ENCODE results near the gene PEX11B.
A peak's percentile ranks its signal among the peaks of the same experiment; 100 is the strongest.
"Not testable (repeated sequence)": the region's sequence is repeated elsewhere in the genome, so short reads cannot be mapped to it uniquely, and the experiment has no call there.

The PEX11B gene

GRCh38 chr1:145935708-145936107 is 17.2 kb upstream of the PEX11B start:
- ChIA-PET POLR2A (interaction anchor here (0.7 to 1.3 kb wide), 2 partner anchors 19 to 22 kb away, joined by 4 read pairs; partner anchors contain the start of gene LIX1L), CTCF (interaction anchor here (0.9 to 1.9 kb wide), 3 partner anchors 8 to 44 kb away, joined by 4 to 6 read pairs (median 4); partner anchors contain the start of genes ITGA10 and RBM8A)
- TF ChIP-seq, protein P1, sequence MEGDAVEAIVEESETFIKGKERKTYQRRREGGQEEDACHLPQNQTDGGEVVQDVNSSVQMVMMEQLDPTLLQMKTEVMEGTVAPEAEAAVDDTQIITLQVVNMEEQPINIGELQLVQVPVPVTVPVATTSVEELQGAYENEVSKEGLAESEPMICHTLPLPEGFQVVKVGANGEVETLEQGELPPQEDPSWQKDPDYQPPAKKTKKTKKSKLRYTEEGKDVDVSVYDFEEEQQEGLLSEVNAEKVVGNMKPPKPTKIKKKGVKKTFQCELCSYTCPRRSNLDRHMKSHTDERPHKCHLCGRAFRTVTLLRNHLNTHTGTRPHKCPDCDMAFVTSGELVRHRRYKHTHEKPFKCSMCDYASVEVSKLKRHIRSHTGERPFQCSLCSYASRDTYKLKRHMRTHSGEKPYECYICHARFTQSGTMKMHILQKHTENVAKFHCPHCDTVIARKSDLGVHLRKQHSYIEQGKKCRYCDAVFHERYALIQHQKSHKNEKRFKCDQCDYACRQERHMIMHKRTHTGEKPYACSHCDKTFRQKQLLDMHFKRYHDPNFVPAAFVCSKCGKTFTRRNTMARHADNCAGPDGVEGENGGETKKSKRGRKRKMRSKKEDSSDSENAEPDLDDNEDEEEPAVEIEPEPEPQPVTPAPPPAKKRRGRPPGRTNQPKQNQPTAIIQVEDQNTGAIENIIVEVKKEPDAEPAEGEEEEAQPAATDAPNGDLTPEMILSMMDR (IDR thresholded peaks at IDR 0.05; ENCODE audit: insufficient read depth, low read length, missing control alignments): no peak
- H3K4me3 ChIP-seq (ENCODE audit: low read depth, low read length): no peak overlapping the region
- DNase-seq (ENCODE audit: low read depth, low spot score): no peak

DNA sequence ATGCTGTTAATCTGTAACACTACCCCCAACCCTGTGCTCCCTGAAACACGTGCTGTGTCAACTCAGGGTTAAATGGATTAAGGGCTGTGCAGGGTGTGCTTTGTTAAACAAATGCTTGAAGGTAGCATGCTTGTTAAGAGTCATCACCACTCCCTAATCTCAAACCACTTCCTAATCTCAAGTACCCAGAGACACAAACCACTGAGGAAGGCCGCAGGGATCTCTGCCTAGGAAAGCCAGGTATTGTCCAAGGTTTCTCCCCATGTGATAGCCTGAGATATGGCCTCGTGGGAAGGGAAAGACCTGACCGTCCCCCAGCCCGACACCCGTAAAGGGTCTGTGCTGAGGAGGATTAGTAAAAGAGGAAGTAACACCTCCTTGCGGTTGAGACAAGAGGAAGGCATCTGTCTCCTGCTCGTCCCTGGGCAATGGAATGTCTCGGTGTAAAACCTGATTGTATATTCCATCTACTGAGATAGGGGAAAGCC is 14.0 kb upstream of the PEX11B start:
- DNase-seq (ENCODE audit: low read depth, low spot score); H3K4me3 ChIP-seq (ENCODE audit: low read depth, low read length); POLR2A ChIA-PET: not testable (repeated sequence)
- CTCF ChIA-PET: interaction anchor here (1.1 to 2.2 kb wide), 2 partner anchors 13 to 23 kb away, joined by 4 to 5 read pairs; partner anchors contain the start of genes ITGA10 and PEX11B

- TF ChIP-seq, protein P1 (IDR thresholded peaks at IDR 0.05; ENCODE audit: insufficient read depth, low read length, missing control alignments): no peak
- no peak for DNase-seq (ENCODE audit: low read depth, low spot score)
- CTCF ChIA-PET: interaction anchor here (0.6 to 3.8 kb wide), 16 partner anchors 9 to 88 kb away, joined by 3 to 33 read pairs (median 5); partner anchors contain the start of genes ANKRD34A, ITGA10, LIX1L and NUDT17
- POLR2A ChIA-PET: interaction anchor here (0.6 to 1.7 kb wide), 9 partner anchors 9 to 124 kb away, joined by 3 to 8 read pairs (median 4); partner anchors contain the start of genes LIX1L, PEX11B and PIAS3
- peak overlapping the region; percentile 87 for H3K4me3 ChIP-seq (ENCODE audit: low read depth, low read length)
Observed at GRCh38 chr1:145927916-145928643, 9.6 kb upstream of the PEX11B start.

DNA sequence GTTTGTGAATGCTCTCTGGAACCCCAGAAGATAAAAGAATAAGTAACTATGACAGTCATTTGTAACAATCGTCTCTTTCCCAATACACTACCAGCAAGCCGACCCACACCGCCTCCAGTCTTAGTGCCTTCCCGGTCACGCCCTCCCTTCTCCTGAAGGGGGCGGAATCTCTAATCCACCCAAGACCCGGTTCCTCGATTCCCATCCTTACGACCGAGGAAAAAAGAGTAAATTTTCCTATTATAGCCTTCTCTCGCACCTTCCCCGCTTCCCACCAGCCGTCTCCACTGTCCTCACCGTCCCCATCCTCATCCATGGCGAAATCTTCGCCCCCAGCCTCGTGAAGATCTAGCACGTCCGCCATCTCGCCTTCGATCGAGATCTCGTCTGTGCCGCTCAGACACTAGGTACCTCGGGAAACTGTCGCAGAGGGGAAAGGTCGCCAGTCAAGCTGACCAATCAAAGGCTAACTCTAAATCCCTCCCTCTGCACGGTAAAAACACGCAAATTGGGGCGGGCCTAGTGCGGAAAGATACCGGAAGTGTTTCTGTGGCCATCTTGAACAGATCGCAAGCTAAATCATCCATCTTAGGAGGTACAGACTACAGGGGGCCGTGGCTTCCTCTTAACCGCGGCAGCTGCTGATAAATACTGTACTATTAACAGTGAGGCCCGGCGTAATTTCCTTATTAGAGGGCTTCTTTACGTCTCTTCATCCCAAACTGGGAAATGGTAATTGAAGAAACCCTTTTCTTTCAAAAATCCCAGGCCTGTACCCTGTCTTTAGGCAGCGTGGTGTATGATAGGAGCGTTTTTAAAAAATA is 8.8 kb upstream of the PEX11B start, which contains the start of gene RBM8A:
TSS of gene RBM8A (minus strand) at position 422 of the 824 bp plus-strand sequence. CDS start at position 364, 58 bp downstream.
- POLR2A ChIA-PET: interaction anchor here (0.5 to 1.7 kb wide), 13 partner anchors 8 to 227 kb away, joined by 3 to 8 read pairs (median 3); partner anchors contain the start of genes ANKRD34A, LIX1L, PEX11B and PIAS3
- CTCF ChIA-PET: interaction anchor here (0.5 to 3.8 kb wide), 21 partner anchors 9 to 110 kb away, joined by 3 to 33 read pairs (median 4); partner anchors contain the start of genes ANKRD34A, ITGA10, LIX1L and NUDT17
- peak; percentile 92 for DNase-seq (ENCODE audit: low read depth, low spot score)
- TF ChIP-seq, protein P1 (IDR thresholded peaks at IDR 0.05; ENCODE audit: insufficient read depth, low read length, missing control alignments): peak; percentile 63
- peak within 1 kb of the TSS; percentile 87 for H3K4me3 ChIP-seq (ENCODE audit: low read depth, low read length)

GRCh38 chr1:145926686-145927062 is 8.2 kb upstream of the PEX11B start:
- TF ChIP-seq, protein P1 (IDR thresholded peaks at IDR 0.05; ENCODE audit: insufficient read depth, low read length, missing control alignments): no peak
- peak overlapping the region; percentile 87 for H3K4me3 ChIP-seq (ENCODE audit: low read depth, low read length)
- ChIA-PET POLR2A (interaction anchor here (0.6 to 1.7 kb wide), 8 partner anchors 8 to 227 kb away, joined by 3 to 8 read pairs (median 4); partner anchors contain the start of genes ANKRD34A, LIX1L, PEX11B and POLR3GL), CTCF (interaction anchor here (0.5 to 3.8 kb wide), 15 partner anchors 10 to 110 kb away, joined by 3 to 33 read pairs (median 5); partner anchors contain the start of genes ITGA10, LIX1L, NUDT17 and PIAS3)
- no peak for DNase-seq (ENCODE audit: low read depth, low spot score)

DNA sequence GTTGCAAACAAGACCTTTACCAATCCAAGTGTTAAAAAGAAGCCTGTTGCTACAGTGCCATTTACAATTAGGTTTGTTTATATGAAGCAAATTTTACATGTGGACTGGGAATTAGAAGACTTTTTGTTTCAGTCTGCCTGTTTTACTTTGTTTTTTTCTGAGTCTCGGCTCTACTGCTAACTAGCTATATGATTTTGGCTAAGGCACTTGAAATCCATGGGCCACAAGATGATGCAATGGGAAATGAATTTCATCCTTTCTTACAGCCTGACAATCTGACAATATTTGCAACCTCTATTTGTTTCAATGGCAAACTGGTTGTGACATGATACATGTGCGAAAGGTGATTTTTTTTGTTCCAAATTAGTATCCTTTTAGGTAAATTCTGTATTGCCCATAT is 3.7 kb upstream of the PEX11B start:
- TF ChIP-seq, protein P1 (IDR thresholded peaks at IDR 0.05; ENCODE audit: insufficient read depth, low read length, missing control alignments): no peak
- no peak for DNase-seq (ENCODE audit: low read depth, low spot score)
- POLR2A ChIA-PET: no interaction called here
- CTCF ChIA-PET: interaction anchor here (0.9 to 1.8 kb wide), 4 partner anchors 12 to 85 kb away, joined by 3 to 16 read pairs (median 4); partner anchors contain the start of genes ITGA10 and NUDT17
- no peak overlapping the region for H3K4me3 ChIP-seq (ENCODE audit: low read depth, low read length)

- CTCF ChIA-PET: interaction anchor here (2.2 to 2.8 kb wide), 2 partner anchors 10 to 11 kb away, joined by 5 to 16 read pairs; partner anchors contain the start of gene ITGA10
- DNase-seq (ENCODE audit: low read depth, low spot score); H3K4me3 ChIP-seq (ENCODE audit: low read depth, low read length); POLR2A ChIA-PET: not testable (repeated sequence)
Observed at GRCh38 chr1:145920297-145920696, 1.8 kb upstream of the PEX11B start.
